Trophoblast cell (in vitro differentiated cells and primary cell): ENCODE measurements around the gene FOSL2. TPM values are rescaled to one million over a fixed set of nuclear protein-coding genes. Genes with fewer than 3 reads are reported as not detected.

Source experiments
- DNase-seq, 2 donors: peaks; one replicate each; pipeline ENCODE4 v3.0.0-alpha.2; 2016
- H2AFZ ChIP-seq: 2 replicates; pipeline ENCODE4 v1.6.1; 2013; ENCODE audit warnings: low read length, moderate library complexity, mild to moderate bottlenecking; ENCODE audit not compliant: insufficient read depth, poor library complexity
- H2AK5ac ChIP-seq: 2 replicates; pipeline ENCODE4 v1.6.1; 2013; ENCODE audit warnings: mild to moderate bottlenecking, low read length
- H2BK120ac ChIP-seq: 2 replicates; pipeline ENCODE4 v1.6.1; 2013; ENCODE audit warnings: low read length, mild to moderate bottlenecking, moderate library complexity; ENCODE audit not compliant: insufficient read depth, poor library complexity
- H2BK12ac ChIP-seq: 2 replicates; pipeline ENCODE4 v1.6.1; 2013; ENCODE audit warnings: mild to moderate bottlenecking, low read length, moderate library complexity
- H2BK5ac ChIP-seq: 2 replicates; pipeline ENCODE4 v1.6.1; 2013; ENCODE audit warnings: low read length, low read depth, moderate library complexity, mild to moderate bottlenecking; ENCODE audit not compliant: poor library complexity
- H3K14ac ChIP-seq: 2 replicates; pipeline ENCODE4 v1.6.1; 2013; ENCODE audit warnings: mild to moderate bottlenecking, low read length
- H3K18ac ChIP-seq: 2 replicates; pipeline ENCODE4 v1.6.1; 2013; ENCODE audit warnings: mild to moderate bottlenecking, low read length
- H3K23ac ChIP-seq: 2 replicates; pipeline ENCODE4 v1.6.1; 2013; ENCODE audit warnings: low read length
- H3K27ac ChIP-seq: 2 replicates; pipeline ENCODE4 v1.5.1; 2013; ENCODE audit warnings: low read depth, mild to moderate bottlenecking, inconsistent platforms, low read length, moderate library complexity
- H3K27me3 ChIP-seq: 2 replicates; pipeline ENCODE4 v1.6.1; 2013; ENCODE audit warnings: inconsistent platforms, mild to moderate bottlenecking, low read length, moderate library complexity; ENCODE audit not compliant: insufficient read depth
- H3K36me3 ChIP-seq, 2 experiments: 1 replicate in 1 of 2; 2 replicates in 1 of 2; pipeline ENCODE4 v1.6.1; 2013; ENCODE audit warnings: low read length in 2 of 2, mild to moderate bottlenecking in 2 of 2, moderate library complexity in 1 of 2; ENCODE audit not compliant: insufficient read depth in 2 of 2, control insufficient read depth in 1 of 2
- H3K4ac ChIP-seq: 2 replicates; pipeline ENCODE4 v1.6.1; 2013; ENCODE audit warnings: low read depth, mild to moderate bottlenecking, low read length, moderate library complexity
- H3K4me1 ChIP-seq, 2 experiments: 1 replicate in 1 of 2; 2 replicates in 1 of 2; pipeline ENCODE4 v1.6.1; 2013; ENCODE audit warnings: low read length in 2 of 2, mild to moderate bottlenecking in 2 of 2, moderate library complexity in 1 of 2; ENCODE audit not compliant: insufficient read depth in 2 of 2, control insufficient read depth in 1 of 2
- H3K4me2 ChIP-seq: 2 replicates; pipeline ENCODE4 v1.6.1; 2013; ENCODE audit warnings: inconsistent platforms, mild to moderate bottlenecking, low read length, moderate library complexity
- H3K4me3 ChIP-seq: 2 replicates; pipeline ENCODE4 v1.5.1; 2013; ENCODE audit warnings: mild to moderate bottlenecking, low read depth, low read length, inconsistent platforms
- H3K79me1 ChIP-seq: one replicate; pipeline ENCODE4 v1.6.1; 2013; ENCODE audit warnings: low read length
- H3K79me2 ChIP-seq: 2 replicates; pipeline ENCODE4 v1.6.1; 2013; ENCODE audit warnings: low read length, mild to moderate bottlenecking; ENCODE audit not compliant: control insufficient read depth, insufficient read depth, poor library complexity
- H3K9ac ChIP-seq: 2 replicates; pipeline ENCODE4 v1.6.1; 2013; ENCODE audit warnings: mild to moderate bottlenecking, low read length
- H3K9me3 ChIP-seq: 2 replicates; pipeline ENCODE4 v1.6.1; 2013; ENCODE audit warnings: low read depth, mild to moderate bottlenecking, control low read depth, inconsistent platforms, low read length; ENCODE audit not compliant: insufficient read depth
- H4K12ac ChIP-seq: 2 replicates; pipeline ENCODE4 v1.6.1; 2013; ENCODE audit warnings: low read depth, mild to moderate bottlenecking, low read length, moderate library complexity
- H4K8ac ChIP-seq: 2 replicates; pipeline ENCODE4 v1.6.1; 2013; ENCODE audit warnings: low read depth, mild to moderate bottlenecking, low read length, moderate library complexity
- H4K91ac ChIP-seq: one replicate; pipeline ENCODE4 v1.6.1; 2013; ENCODE audit warnings: low read depth, mild to moderate bottlenecking, low read length, moderate library complexity
- WGBS: extraction: QIAGEN DNeasy Blood & Tissue Kit; methylation state at CpG from one replicate; pipeline ENCODE4 v1.1.7; 2013; ENCODE audit warnings: missing lambda C conversion rate; ENCODE audit not compliant: insufficient read length, insufficient coverage; ENCODE audit errors: extremely low coverage; 5-methylcytosine and 5-hydroxymethylcytosine counted together
- polyA plus RNA-seq: library from polyadenylated mRNA; stranded (reverse); fragments of 200-250 nt; gene quantifications from 2 replicates; pipeline ENCODE4 v1.2.3, GENCODE V29; 2013

Gene FOSL2
- 25.9 and 27.5 TPM in 2 replicates for polyA plus RNA-seq

DNA sequence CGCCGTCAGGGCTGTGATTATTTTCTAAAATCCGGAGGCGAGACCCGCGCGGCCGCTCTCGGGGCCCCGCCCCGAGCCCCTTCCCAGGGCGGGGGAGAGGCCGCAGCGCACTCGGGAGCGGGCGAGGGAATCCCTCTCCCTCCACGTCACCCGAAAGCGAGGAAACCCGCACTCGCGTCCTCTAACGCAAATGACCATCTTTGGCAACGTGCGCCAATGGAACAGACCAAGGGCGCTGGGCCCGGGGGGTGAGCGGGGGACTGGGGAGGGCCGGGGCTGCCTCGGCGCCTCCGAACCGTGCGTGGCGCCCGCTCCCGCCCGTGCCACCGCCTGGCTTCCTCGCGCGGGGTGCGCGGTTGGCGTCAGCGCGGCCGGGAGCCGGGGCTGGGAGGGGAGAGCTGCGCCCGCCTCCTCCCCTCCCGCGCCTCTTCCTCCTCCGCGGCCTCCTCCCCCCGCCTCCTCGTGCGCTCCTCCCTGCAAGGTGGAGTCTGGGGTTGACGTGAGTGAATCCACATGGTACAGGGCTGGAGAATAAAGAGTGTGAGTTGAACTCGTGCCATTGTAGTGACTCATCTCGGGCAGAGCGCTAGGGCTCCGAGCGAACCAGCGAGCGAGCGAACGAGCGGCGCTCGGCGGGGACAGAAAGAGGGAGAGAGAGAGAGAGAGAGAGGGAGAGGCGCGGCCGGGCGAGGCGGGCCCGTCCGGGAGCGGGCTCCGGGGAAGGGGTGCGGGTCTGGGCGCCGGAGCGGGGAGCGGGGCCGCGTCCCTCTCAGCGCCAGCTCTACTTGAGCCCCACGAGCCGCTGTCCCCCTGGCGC lies at the start of gene FOSL2:
FOSL2 (plus strand) TSS at position 562 of the 817 bp plus-strand sequence. CDS start 863 bp downstream, outside the sequence.
- Histone ChIP-seq H3K14ac (peak within 1 kb of the TSS; percentile 92), H3K4me2 (peak within 1 kb of the TSS; percentile 67), H3K4me3 (peak within 1 kb of the TSS; percentile 83), H3K79me2 (peaks cover 36% of the 10 kb centered on the region), H3K27me3 (no peaks in the 10 kb centered on the region), H3K9me3 (no peaks in the 10 kb centered on the region), H2BK5ac (peak within 1 kb of the TSS; percentile 83), H3K4ac (peak within 1 kb of the TSS; percentile 93), H4K91ac (peak within 1 kb of the TSS; percentile 87), H2AFZ (peak within 1 kb of the TSS; percentile 66), H3K27ac (peak within 1 kb of the TSS; percentile 98), H2BK12ac (peak within 1 kb of the TSS; percentile 63), H4K8ac (peak within 1 kb of the TSS; percentile 57), H3K79me1 (peaks cover 58% of the 10 kb centered on the region), H3K9ac (peak within 1 kb of the TSS; percentile 81), H3K4me1 (peaks cover 18 to 25% of the 10 kb centered on the region in 2 experiments), H3K23ac (no peak within 1 kb of the TSS), H3K36me3 (no peaks in the 10 kb centered on the region), H3K18ac (peak within 1 kb of the TSS; percentile 90), H2BK120ac (peak within 1 kb of the TSS; percentile 79), H4K12ac (peak within 1 kb of the TSS; percentile 71), H2AK5ac (no peak within 1 kb of the TSS)
- WGBS: no CpG with 5 or more reads among the region's 93 CpGs
- DNase-seq: peak; percentile 97 to 99

- no CpG with 5 or more reads among the region's 5 CpGs for whole genome bisulfite sequencing
- Histone ChIP-seq H4K91ac (no peak overlapping the region), H3K4me3 (no peak overlapping the region), H4K8ac (no peak overlapping the region), H3K9ac (no peak overlapping the region), H3K14ac (no peak overlapping the region), H2BK120ac (no peak overlapping the region), H3K27me3 (no peaks in the 10 kb centered on the region), H2BK12ac (no peak overlapping the region), H4K12ac (no peak overlapping the region), H2BK5ac (no peak overlapping the region), H3K9me3 (no peaks in the 10 kb centered on the region), H3K79me2 (no peaks in the 10 kb centered on the region), H3K4me2 (no peak overlapping the region), H3K18ac (no peak overlapping the region), H3K79me1 (peaks cover 21% of the 10 kb centered on the region), H3K36me3 (no peaks in the 10 kb centered on the region), H3K23ac (no peak overlapping the region), H3K4ac (no peak overlapping the region), H2AK5ac (no peak overlapping the region), H3K27ac (no peak overlapping the region), H3K4me1 (peaks cover 32 to 33% of the 10 kb centered on the region in 2 experiments), H2AFZ (no peak overlapping the region)
- no peak for DNase-seq
Observed at GRCh38 chr2:28343184-28343942, 49.3 kb upstream of the FOSL2 start.

GRCh38 chr2:28343971-28344715 lies 48.5 kb upstream of the FOSL2 start:
- no peak overlapping the region for H3K4me3 ChIP-seq
- no peaks in the 10 kb centered on the region for H3K27me3 ChIP-seq
- H3K14ac ChIP-seq: no peak overlapping the region
- H3K9me3 ChIP-seq: no peaks in the 10 kb centered on the region
- no peak overlapping the region for H2BK120ac ChIP-seq
- WGBS: no CpG with 5 or more reads among the region's 20 CpGs
- no peak overlapping the region for H2BK5ac ChIP-seq
- H3K79me2 ChIP-seq: no peaks in the 10 kb centered on the region
- H4K12ac ChIP-seq: no peak overlapping the region
- no peak overlapping the region for H3K27ac ChIP-seq
- H2BK12ac ChIP-seq: peak overlapping the region; percentile 21
- H3K79me1 ChIP-seq: peaks cover 14% of the 10 kb centered on the region
- peaks cover 25% of the 10 kb centered on the region in 2 experiments for H3K4me1 ChIP-seq
- no peak overlapping the region for H2AFZ ChIP-seq
- H4K8ac ChIP-seq: peak overlapping the region; percentile 8
- H4K91ac ChIP-seq: peak overlapping the region; percentile 37
- no peak overlapping the region for H3K9ac ChIP-seq
- H3K4ac ChIP-seq: no peak overlapping the region
- peak overlapping the region; percentile 9 for H2AK5ac ChIP-seq
- DNase-seq: peak in 1 of 2 donors; percentile 25
- H3K36me3 ChIP-seq: no peaks in the 10 kb centered on the region
- no peak overlapping the region for H3K4me2 ChIP-seq
- H3K23ac ChIP-seq: no peak overlapping the region
- H3K18ac ChIP-seq: no peak overlapping the region

DNA sequence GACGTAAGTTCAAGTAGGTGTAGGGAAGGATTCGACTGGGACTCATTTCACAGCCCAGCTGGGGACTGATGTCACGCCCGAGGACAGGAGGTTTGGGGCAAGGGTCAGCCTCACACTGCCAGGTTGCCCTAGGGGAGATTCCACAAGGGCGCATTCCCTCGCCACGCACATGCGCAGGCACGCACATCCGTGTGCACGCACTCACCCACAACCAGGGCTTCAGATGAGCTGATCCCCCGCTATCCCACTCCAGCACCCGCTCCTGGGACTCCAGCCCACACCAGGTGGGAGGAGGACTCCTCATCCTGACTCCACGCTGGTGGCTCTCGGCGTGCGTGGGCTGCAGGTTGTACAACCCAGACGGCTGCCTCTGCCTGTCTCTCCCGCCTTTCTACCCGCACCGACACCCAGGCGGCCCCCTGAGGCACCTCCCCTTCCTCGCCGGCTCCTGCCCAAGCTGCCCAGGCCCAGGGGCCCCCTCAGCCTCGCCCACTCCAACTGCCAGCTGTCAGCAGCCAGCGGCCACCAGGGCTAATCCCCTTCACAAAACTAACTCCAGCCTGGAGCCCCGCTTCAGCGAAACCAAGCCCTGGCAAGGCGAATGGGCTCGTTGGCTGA lies 47.8 kb upstream of the FOSL2 start:
- Histone ChIP-seq H2BK120ac (no peak overlapping the region), H4K91ac (peak overlapping the region; percentile 37), H3K14ac (no peak overlapping the region), H3K79me2 (no peaks in the 10 kb centered on the region), H3K18ac (no peak overlapping the region), H3K4me3 (no peak overlapping the region), H2BK5ac (no peak overlapping the region), H3K9me3 (no peaks in the 10 kb centered on the region), H3K79me1 (peaks cover 6% of the 10 kb centered on the region), H2AFZ (no peak overlapping the region), H4K12ac (no peak overlapping the region), H3K23ac (no peak overlapping the region), H3K27me3 (no peaks in the 10 kb centered on the region), H2AK5ac (no peak overlapping the region), H3K27ac (no peak overlapping the region), H3K4me2 (no peak overlapping the region), H4K8ac (no peak overlapping the region), H3K9ac (no peak overlapping the region), H3K36me3 (no peaks in the 10 kb centered on the region), H3K4me1 (peaks cover 18% of the 10 kb centered on the region in 2 experiments), H2BK12ac (no peak overlapping the region), H3K4ac (no peak overlapping the region)
- peak; percentile 92 to 93 for DNase-seq
- no CpG with 5 or more reads among the region's 30 CpGs for WGBS
